ENCODE results near the gene PGGHG.
A peak's percentile ranks its signal among the peaks of the same experiment; 100 is the strongest.
"Not testable (repeated sequence)": the region's sequence is repeated elsewhere in the genome, so short reads cannot be mapped to it uniquely, and the experiment has no call there.

Gene PGGHG

GRCh38 chr11:281486-282161 is 7.3 kb upstream of the PGGHG start:
- Histone ChIP-seq H3K36me3 (ENCODE audit: control insufficient read depth, insufficient read depth, low read length) (no peaks in the 10 kb centered on the region), H3K27me3 (ENCODE audit: control insufficient read depth, insufficient read depth, low read length) (peaks cover 51% of the 10 kb centered on the region), H3K4me1 (ENCODE audit: control insufficient read depth, insufficient read depth, low read length) (no peaks in the 10 kb centered on the region), H3K9me3 (ENCODE audit: control insufficient read depth, insufficient read depth, low read length) (no peaks in the 10 kb centered on the region), H3K9ac (ENCODE audit: low read depth, low read length) (no peak overlapping the region), H3K4me3 (ENCODE audit: low read depth, low read length) (no peak overlapping the region)

- H3K4me3 ChIP-seq (ENCODE audit: low read depth, low read length): no peak overlapping the region
- peaks cover 54% of the 10 kb centered on the region for H3K27me3 ChIP-seq (ENCODE audit: control insufficient read depth, insufficient read depth, low read length)
- H3K4me1 ChIP-seq (ENCODE audit: control insufficient read depth, insufficient read depth, low read length): no peaks in the 10 kb centered on the region
- no peaks in the 10 kb centered on the region for H3K36me3 ChIP-seq (ENCODE audit: control insufficient read depth, insufficient read depth, low read length)
- H3K9ac ChIP-seq (ENCODE audit: low read depth, low read length): no peak overlapping the region
- H3K9me3 ChIP-seq (ENCODE audit: control insufficient read depth, insufficient read depth, low read length): no peaks in the 10 kb centered on the region
Observed at GRCh38 chr11:282171-282570, 6.8 kb upstream of the PGGHG start.

- no peak overlapping the region for H3K9ac ChIP-seq (ENCODE audit: low read depth, low read length)
- H3K9me3 ChIP-seq (ENCODE audit: control insufficient read depth, insufficient read depth, low read length): no peaks in the 10 kb centered on the region
- no peak overlapping the region for H3K4me3 ChIP-seq (ENCODE audit: low read depth, low read length)
- no peaks in the 10 kb centered on the region for H3K4me1 ChIP-seq (ENCODE audit: control insufficient read depth, insufficient read depth, low read length)
- peaks cover 57% of the 10 kb centered on the region for H3K27me3 ChIP-seq (ENCODE audit: control insufficient read depth, insufficient read depth, low read length)
- H3K36me3 ChIP-seq (ENCODE audit: control insufficient read depth, insufficient read depth, low read length): no peaks in the 10 kb centered on the region
Observed at GRCh38 chr11:282630-283360, 6.1 kb upstream of the PGGHG start.

- H3K4me1 ChIP-seq (ENCODE audit: control insufficient read depth, insufficient read depth, low read length): no peaks in the 10 kb centered on the region
- H3K9me3 ChIP-seq (ENCODE audit: control insufficient read depth, insufficient read depth, low read length): no peaks in the 10 kb centered on the region
- H3K9ac ChIP-seq (ENCODE audit: low read depth, low read length): no peak overlapping the region
- peaks cover 58% of the 10 kb centered on the region for H3K27me3 ChIP-seq (ENCODE audit: control insufficient read depth, insufficient read depth, low read length)
- no peak overlapping the region for H3K4me3 ChIP-seq (ENCODE audit: low read depth, low read length)
- no peaks in the 10 kb centered on the region for H3K36me3 ChIP-seq (ENCODE audit: control insufficient read depth, insufficient read depth, low read length)
Observed at GRCh38 chr11:283405-284104, 5.4 kb upstream of the PGGHG start.

- no peak overlapping the region for H3K4me3 ChIP-seq (ENCODE audit: low read depth, low read length)
- H3K36me3 ChIP-seq (ENCODE audit: control insufficient read depth, insufficient read depth, low read length): no peaks in the 10 kb centered on the region
- H3K4me1 ChIP-seq (ENCODE audit: control insufficient read depth, insufficient read depth, low read length): no peaks in the 10 kb centered on the region
- no peak overlapping the region for H3K9ac ChIP-seq (ENCODE audit: low read depth, low read length)
- peaks cover 52% of the 10 kb centered on the region for H3K27me3 ChIP-seq (ENCODE audit: control insufficient read depth, insufficient read depth, low read length)
- no peaks in the 10 kb centered on the region for H3K9me3 ChIP-seq (ENCODE audit: control insufficient read depth, insufficient read depth, low read length)
Observed at GRCh38 chr11:284105-285020, 4.6 kb upstream of the PGGHG start.

- H3K9me3 ChIP-seq (ENCODE audit: control insufficient read depth, insufficient read depth, low read length): no peaks in the 10 kb centered on the region
- H3K27me3 ChIP-seq (ENCODE audit: control insufficient read depth, insufficient read depth, low read length): peaks cover 43% of the 10 kb centered on the region
- no peaks in the 10 kb centered on the region for H3K36me3 ChIP-seq (ENCODE audit: control insufficient read depth, insufficient read depth, low read length)
- no peak overlapping the region for H3K4me3 ChIP-seq (ENCODE audit: low read depth, low read length)
- no peaks in the 10 kb centered on the region for H3K4me1 ChIP-seq (ENCODE audit: control insufficient read depth, insufficient read depth, low read length)
- no peak overlapping the region for H3K9ac ChIP-seq (ENCODE audit: low read depth, low read length)
Observed at GRCh38 chr11:285021-285893, 3.7 kb upstream of the PGGHG start.

- H3K36me3 ChIP-seq (ENCODE audit: control insufficient read depth, insufficient read depth, low read length): peaks cover 5% of the 10 kb centered on the region
- H3K4me1 ChIP-seq (ENCODE audit: control insufficient read depth, insufficient read depth, low read length): no peaks in the 10 kb centered on the region
- peaks cover 38% of the 10 kb centered on the region for H3K27me3 ChIP-seq (ENCODE audit: control insufficient read depth, insufficient read depth, low read length)
- H3K4me3 ChIP-seq (ENCODE audit: low read depth, low read length): no peak overlapping the region
- H3K9ac ChIP-seq (ENCODE audit: low read depth, low read length): no peak overlapping the region
- H3K9me3 ChIP-seq (ENCODE audit: control insufficient read depth, insufficient read depth, low read length): no peaks in the 10 kb centered on the region
Observed at GRCh38 chr11:285894-286220, 3.1 kb upstream of the PGGHG start.

- H3K9me3 ChIP-seq (ENCODE audit: control insufficient read depth, insufficient read depth, low read length); H3K9ac ChIP-seq (ENCODE audit: low read depth, low read length); H3K4me1 ChIP-seq (ENCODE audit: control insufficient read depth, insufficient read depth, low read length): not testable (repeated sequence)
- Histone ChIP-seq H3K4me3 (ENCODE audit: low read depth, low read length) (peak overlapping the region; percentile 38), H3K27me3 (ENCODE audit: control insufficient read depth, insufficient read depth, low read length) (peaks cover 24% of the 10 kb centered on the region), H3K36me3 (ENCODE audit: control insufficient read depth, insufficient read depth, low read length) (peaks cover 15% of the 10 kb centered on the region)
Observed at GRCh38 chr11:286977-287820, 1.7 kb upstream of the PGGHG start.

GRCh38 chr11:287821-288477 is 977 bp upstream of the PGGHG start:
- Histone ChIP-seq H3K9me3 (ENCODE audit: control insufficient read depth, insufficient read depth, low read length) (no peaks in the 10 kb centered on the region), H3K9ac (ENCODE audit: low read depth, low read length) (no peak overlapping the region), H3K27me3 (ENCODE audit: control insufficient read depth, insufficient read depth, low read length) (peaks cover 17% of the 10 kb centered on the region), H3K36me3 (ENCODE audit: control insufficient read depth, insufficient read depth, low read length) (peaks cover 23% of the 10 kb centered on the region), H3K4me1 (ENCODE audit: control insufficient read depth, insufficient read depth, low read length) (peaks cover 5% of the 10 kb centered on the region), H3K4me3 (ENCODE audit: low read depth, low read length) (peak overlapping the region; percentile 38)

- peaks cover 5% of the 10 kb centered on the region for H3K4me1 ChIP-seq (ENCODE audit: control insufficient read depth, insufficient read depth, low read length)
- H3K36me3 ChIP-seq (ENCODE audit: control insufficient read depth, insufficient read depth, low read length): peaks cover 36% of the 10 kb centered on the region
- H3K9me3 ChIP-seq (ENCODE audit: control insufficient read depth, insufficient read depth, low read length): no peaks in the 10 kb centered on the region
- H3K4me3 ChIP-seq (ENCODE audit: low read depth, low read length): peak overlapping the region; percentile 32
- H3K9ac ChIP-seq (ENCODE audit: low read depth, low read length): no peak overlapping the region
- peaks cover 16% of the 10 kb centered on the region for H3K27me3 ChIP-seq (ENCODE audit: control insufficient read depth, insufficient read depth, low read length)
Observed at GRCh38 chr11:289398-289711, 429 bp downstream of the PGGHG start.
